Upper lobe of left lung (tissue), 4 donors: ENCODE measurements around the gene KRT12.

Source experiments
- CTCF ChIP-seq, 6 experiments: fragments of 450-650 bp in 4 of 6; fragments of 200-600 bp in 2 of 6; sonication (generic) in 2 of 6; IDR thresholded peaks; one replicate each; pipeline ENCODE4 v1.5.1; 2016 to 2019; ENCODE audit warnings: antibody characterized with exemption in 6 of 6
- POLR2AphosphoS5 ChIP-seq, 2 donors: sonication (generic); formaldehyde crosslinking; IDR thresholded peaks; one replicate each; pipeline ENCODE4 v1.5.1; 2017; ENCODE audit warnings: antibody characterized with exemption in 2 of 2

- no peak for TF ChIP-seq CTCF (IDR thresholded peaks at IDR 0.05)
- no peak for TF ChIP-seq POLR2AphosphoS5 (IDR thresholded peaks at IDR 0.05)
Observed at GRCh38 chr17:40879026-40879425, 12.0 kb upstream of the KRT12 start.
